ENCODE data around the gene INPP5E.

GRCh38 chr9:136485049-136486045, 45.7 kb upstream of the INPP5E start:
- TF ChIP-seq EZH2 (IDR thresholded peaks at IDR 0.05; ENCODE audit: borderline replicate concordance) (no peak), EZH2phosphoT487 (IDR thresholded peaks at IDR 0.05; ENCODE audit: low read depth, severe bottlenecking, unreplicated experiment) (no peak)
- TF ChIP-seq, protein P1, sequence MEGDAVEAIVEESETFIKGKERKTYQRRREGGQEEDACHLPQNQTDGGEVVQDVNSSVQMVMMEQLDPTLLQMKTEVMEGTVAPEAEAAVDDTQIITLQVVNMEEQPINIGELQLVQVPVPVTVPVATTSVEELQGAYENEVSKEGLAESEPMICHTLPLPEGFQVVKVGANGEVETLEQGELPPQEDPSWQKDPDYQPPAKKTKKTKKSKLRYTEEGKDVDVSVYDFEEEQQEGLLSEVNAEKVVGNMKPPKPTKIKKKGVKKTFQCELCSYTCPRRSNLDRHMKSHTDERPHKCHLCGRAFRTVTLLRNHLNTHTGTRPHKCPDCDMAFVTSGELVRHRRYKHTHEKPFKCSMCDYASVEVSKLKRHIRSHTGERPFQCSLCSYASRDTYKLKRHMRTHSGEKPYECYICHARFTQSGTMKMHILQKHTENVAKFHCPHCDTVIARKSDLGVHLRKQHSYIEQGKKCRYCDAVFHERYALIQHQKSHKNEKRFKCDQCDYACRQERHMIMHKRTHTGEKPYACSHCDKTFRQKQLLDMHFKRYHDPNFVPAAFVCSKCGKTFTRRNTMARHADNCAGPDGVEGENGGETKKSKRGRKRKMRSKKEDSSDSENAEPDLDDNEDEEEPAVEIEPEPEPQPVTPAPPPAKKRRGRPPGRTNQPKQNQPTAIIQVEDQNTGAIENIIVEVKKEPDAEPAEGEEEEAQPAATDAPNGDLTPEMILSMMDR (IDR thresholded peaks at IDR 0.05; ENCODE audit: poor library complexity), result peak; percentile 77
